Astrocyte of the cerebellum (primary cell): ENCODE data around the gene SNX33.
"Not testable (repeated sequence)": the region's sequence is repeated elsewhere in the genome, so short reads cannot be mapped to it uniquely, and the experiment has no call there.

Experiments
- DNase-seq: peaks from one replicate; pipeline ENCODE4 v3.0.0-alpha.2; 2011; ENCODE audit warnings: low read depth
- H3K4me3 ChIP-seq: 2 replicates; pipeline ENCODE4 v1.5.1; 2011; ENCODE audit warnings: mild to moderate bottlenecking, low read depth, low read length, moderate library complexity
- in situ Hi-C: cut with HindIII; loops from 2 replicates; pipeline ENCODE4 v1.10.0; 2017; ENCODE audit warnings: low sequenced_read_pairs
- TF ChIP-seq, protein P1 (sequence below): IDR thresholded peaks from 2 replicates; pipeline ENCODE4 v1.5.1; 2012; ENCODE audit warnings: low read length, low read depth, moderate library complexity, mild to moderate bottlenecking; ENCODE audit errors: missing control alignments

SNX33 gene

DNA sequence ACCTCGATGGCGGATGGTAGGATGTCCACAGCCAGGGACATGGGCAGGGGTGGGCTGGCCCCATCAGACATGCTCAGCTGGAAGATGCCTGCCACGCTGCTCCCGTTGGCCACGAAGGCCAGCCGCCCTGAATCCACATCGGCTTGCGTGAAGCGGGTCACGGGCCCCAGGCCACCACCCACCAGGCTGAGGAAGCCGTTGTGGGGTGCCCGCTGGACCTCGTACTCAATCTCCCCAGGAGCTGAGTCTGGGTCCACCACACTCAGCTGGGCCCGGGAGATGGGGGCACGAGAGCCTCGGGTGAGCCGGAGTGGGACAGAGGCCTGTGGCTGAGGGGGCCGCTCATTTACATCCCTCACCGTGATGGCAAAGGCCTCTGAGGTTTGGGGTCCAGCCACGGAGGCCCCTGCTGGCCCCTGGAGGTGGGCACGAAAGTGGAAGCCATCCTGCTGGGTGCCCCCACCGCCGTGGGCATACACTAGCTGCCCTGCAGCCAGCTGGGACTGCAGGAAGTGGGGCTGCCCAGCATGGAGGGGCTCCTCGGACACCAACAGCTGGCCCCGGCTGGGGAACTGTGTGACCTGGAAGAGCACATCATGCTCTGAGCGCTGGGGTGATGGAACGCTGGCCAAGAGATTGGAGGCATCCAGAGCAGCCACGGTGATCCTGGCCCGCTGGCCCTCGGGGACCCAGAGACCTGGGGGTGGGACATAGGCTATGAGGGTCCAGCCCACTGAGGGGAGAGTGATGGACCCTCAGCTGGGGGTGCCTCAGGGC, 29.2 kb downstream of the SNX33 start:
- TF ChIP-seq, protein P1, sequence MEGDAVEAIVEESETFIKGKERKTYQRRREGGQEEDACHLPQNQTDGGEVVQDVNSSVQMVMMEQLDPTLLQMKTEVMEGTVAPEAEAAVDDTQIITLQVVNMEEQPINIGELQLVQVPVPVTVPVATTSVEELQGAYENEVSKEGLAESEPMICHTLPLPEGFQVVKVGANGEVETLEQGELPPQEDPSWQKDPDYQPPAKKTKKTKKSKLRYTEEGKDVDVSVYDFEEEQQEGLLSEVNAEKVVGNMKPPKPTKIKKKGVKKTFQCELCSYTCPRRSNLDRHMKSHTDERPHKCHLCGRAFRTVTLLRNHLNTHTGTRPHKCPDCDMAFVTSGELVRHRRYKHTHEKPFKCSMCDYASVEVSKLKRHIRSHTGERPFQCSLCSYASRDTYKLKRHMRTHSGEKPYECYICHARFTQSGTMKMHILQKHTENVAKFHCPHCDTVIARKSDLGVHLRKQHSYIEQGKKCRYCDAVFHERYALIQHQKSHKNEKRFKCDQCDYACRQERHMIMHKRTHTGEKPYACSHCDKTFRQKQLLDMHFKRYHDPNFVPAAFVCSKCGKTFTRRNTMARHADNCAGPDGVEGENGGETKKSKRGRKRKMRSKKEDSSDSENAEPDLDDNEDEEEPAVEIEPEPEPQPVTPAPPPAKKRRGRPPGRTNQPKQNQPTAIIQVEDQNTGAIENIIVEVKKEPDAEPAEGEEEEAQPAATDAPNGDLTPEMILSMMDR: no peak
- DNase-seq: no peak
- in situ Hi-C loops: no loop called here
- no peak overlapping the region for H3K4me3 ChIP-seq

DNA sequence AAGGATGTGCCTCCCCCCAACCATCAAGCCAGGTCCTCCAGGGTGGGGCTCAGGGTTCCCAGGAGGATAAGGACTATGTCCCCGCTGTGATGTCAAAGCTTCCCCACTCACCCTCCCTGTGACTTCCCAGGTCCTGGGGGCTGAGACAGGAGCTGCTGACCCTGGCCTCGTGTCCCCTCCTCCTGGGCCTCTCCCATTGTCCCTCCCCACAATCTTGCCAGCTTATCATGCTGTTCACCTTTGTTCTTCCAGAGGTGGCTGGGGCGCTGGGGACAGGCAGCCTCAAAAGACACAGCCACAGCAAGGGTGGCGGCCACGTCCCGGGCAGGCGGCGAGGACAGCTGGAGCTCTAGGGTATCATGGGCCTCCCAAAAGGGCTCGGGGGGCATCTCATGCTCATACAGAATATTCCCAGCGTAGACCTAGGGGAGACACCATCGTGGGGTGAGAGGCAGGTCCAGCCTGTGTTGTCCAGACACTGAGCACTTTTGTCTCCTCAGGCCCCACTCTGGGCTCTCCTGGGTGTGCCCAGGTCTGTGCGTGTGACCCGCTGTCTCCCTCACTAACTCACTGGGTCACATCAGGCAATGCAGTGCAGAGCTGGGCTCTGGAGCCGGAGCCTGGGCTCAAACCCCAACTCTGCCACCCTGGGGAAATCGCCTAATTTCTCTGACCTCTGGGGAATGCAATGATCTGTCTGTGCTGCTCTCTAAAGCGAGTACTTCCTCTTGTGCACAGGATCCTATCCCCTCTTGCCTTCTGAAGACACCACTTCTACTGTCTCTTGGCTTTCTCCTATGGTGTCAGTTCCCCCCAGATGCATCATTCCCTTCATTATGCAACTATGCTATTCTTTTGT, 30.0 kb downstream of the SNX33 start:
- DNase-seq: no peak
- in situ Hi-C loops: no loop called here
- H3K4me3 ChIP-seq: no peak overlapping the region
- TF ChIP-seq, protein P1: no peak

DNA sequence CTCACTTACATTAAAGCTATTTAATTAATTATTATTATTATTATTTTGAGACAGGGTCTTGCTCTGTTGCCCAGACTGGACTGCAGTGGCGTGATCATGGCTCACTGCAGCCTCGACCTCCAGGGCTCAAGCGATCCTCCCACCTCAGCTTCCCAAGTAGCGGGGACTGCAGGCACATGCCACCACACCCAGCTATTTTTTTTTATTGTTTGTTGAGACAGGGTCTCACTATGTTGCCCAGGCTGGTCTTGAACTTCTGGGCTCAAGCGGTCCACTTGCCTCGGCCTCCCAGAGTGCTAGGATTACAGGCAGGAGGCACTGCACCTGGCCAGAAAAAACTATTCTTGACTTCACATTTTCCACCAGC, 30.6 kb downstream of the SNX33 start:
- H3K4me3 ChIP-seq, in situ Hi-C loops, DNase-seq: not testable (repeated sequence)

DNA sequence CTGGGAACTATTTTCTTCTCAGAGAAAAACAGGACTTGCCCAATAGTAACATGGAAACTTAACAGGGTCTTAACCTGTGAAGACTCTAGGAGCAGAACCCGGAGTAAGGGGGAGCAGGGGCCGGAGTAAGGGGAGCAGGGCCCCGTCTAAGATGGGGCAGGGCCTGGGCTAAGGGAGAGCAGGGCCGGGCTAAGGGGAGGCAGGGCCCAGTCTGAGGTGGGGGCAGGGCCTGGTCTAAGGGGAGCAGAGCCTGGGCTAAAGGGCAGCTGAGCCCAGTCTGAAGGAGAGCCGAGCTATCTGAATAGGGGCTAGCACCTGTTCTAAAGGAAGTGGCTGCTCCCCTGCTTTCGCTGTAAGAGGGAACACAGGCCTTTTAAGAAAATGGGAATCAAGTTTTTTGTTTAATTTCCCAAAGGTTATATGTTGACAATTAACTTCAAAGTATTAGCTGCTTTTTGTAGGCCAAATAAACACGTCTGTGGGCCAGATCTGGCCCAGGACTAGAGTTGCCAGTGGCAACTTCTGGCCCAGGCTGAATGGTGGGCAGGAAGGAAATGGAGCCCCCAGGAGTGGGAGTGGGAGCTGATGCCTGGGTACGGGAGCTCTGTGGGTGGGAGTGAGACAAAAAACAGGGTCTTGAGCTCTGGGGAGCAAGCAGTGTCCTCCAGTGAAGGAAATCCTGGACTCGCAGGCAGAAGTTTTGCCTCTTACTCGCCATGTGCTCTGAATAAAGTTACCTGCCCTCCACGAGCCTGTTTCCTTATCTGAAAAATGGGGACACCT, 32.5 kb downstream of the SNX33 start:
- no peak for DNase-seq
- TF ChIP-seq, protein P1: no peak
- H3K4me3 ChIP-seq: no peak overlapping the region
- in situ Hi-C loops: no loop called here

DNA sequence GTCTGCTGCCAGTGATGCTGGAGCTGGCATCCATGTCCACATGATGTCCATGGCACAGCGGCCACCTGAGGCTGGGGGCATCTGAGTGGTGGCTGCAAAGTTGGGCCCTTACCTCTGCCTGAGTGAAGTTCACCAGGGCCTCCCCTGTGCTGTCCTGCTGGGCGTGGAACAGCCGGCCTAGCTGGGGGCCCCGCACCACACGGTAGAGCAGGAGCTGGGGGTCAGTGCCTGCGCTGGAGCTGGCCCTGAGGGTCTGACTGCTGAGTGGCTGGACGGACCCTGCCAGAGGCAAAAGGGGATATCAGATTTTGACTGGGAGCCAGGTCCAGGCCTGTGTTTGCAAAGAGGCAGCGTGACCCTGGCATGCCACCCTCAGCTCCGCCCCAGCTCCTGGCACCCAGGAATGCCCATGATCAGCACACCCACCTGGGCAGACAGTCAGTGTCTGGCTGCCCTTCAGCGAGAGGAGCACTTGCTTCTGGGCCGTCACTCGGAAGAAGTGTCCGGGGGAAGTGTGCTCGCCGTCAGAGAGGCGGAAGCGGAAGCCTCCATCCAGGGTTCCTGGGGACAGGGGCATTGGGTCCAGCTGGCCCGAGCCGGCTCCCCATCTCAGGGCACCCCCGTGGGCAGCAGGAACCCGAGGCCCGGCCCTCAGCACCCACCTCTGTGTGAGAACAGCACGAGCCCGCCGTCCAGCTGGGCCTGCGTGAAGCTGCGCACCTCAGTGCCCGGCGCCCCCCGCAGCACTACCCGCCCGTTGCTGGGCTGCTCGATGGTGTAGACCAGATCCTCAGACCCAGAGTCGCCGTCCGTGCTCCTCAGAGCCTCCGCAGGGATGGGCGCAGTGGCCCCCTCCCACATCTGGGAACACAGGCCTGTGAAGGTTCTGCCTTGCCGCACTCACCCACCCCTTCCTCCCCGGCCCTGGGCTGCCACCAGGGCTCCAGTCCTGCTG, 34.7 kb downstream of the SNX33 start:
- no peak overlapping the region for H3K4me3 ChIP-seq
- TF ChIP-seq, protein P1: no peak
- in situ Hi-C loops: no loop called here
- no peak for DNase-seq

DNA sequence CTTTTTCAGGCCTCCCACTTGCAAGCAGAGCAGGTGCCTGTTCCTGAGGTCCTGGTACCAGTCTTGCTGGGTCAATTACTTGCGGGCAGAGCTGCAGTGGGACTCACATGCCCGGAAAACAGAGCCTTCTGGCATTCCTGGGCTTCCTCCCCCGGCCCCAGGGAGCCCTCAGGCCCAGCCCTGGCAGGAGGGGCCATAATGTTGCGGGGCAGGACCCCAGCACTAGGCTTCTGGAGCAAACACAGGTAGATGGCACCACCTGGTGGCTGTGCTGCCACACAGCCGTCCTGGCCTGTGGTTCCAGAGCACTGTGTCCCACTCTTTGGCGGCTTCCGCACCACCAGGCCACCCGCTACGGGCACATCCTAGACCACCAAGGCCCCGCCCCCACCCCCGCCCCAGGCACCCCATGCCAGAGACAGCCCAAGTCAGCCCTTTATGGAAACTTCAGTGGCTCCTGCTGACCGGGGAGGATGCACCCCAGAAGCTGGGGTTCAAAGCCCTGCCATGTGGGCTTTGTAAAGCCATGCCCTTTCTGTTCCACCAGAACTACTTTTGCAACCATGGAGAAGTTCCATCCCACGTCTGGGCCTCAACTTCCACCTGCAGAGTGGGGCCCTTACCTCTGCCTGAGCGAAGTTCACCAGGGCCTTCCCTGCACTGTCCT, 36.1 kb downstream of the SNX33 start:
- in situ Hi-C loops, H3K4me3 ChIP-seq, DNase-seq: not testable (repeated sequence)
- TF ChIP-seq, protein P1: peak; percentile 68
